ENCODE measurements around the gene SLC45A3.

Gene SLC45A3

GRCh38 chr1:205700865-205701401 lies 20.6 kb upstream of the SLC45A3 start:
- DNase-seq (ENCODE audit: low spot score): no peak

GRCh38 chr1:205699416-205699815 lies 19.1 kb upstream of the SLC45A3 start:
- DNase-seq (ENCODE audit: low spot score): no peak

GRCh38 chr1:205698921-205699320 lies 18.6 kb upstream of the SLC45A3 start:
- no peak for DNase-seq (ENCODE audit: low spot score)

- no peak for DNase-seq (ENCODE audit: low spot score)
Measured at GRCh38 chr1:205693421-205693991, 13.2 kb upstream of the SLC45A3 start.

- no peak for DNase-seq (ENCODE audit: low spot score)
Measured at GRCh38 chr1:205692423-205692822, 12.1 kb upstream of the SLC45A3 start.

GRCh38 chr1:205690122-205690756 lies 9.9 kb upstream of the SLC45A3 start:
- no peak for DNase-seq (ENCODE audit: low spot score)

DNA sequence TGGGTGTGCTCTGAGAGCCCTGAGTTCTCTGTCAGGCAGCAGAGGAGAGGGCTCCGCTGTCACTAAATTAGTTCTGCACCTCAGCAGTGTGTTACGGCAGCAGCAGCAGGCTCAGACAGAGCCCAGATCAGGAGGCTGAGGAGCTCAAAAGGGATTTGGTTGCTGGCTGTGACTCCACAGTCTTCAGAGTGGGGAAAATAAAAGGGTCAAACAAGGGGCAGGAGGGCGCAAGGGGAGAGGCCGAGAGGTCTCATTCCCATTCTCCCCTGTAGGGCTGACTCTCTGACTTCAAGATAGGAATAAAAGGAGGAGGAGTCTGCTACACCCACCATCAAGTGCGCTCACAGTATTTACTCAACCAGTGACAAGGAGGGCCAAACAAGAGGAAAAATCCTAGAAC lies 9.2 kb upstream of the SLC45A3 start:
- no peak for DNase-seq (ENCODE audit: low spot score)

GRCh38 chr1:205688171-205689080 lies 8.1 kb upstream of the SLC45A3 start:
- DNase-seq (ENCODE audit: low spot score): no peak

GRCh38 chr1:205687242-205687641 lies 6.9 kb upstream of the SLC45A3 start:
- no peak for DNase-seq (ENCODE audit: low spot score)

DNA sequence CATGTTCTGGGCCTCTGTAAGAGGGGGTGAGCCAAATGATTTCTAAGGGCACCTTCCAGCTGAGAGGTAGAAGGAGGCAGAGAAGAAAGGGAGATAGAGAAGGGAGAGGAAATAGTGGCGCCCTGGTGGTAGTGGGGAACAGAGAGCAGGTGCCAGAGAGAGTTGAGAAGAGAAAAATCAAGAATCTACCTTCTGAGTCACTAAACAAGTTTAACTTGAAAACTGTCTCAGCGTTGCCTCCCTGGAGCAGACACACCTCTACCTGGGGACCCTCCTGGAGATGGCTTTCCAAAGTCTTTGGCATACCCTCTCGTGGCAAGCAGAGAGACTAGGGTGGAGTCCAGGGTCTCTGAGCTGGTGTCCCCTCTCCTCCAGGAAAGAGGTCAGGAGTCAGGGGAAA lies 1.1 kb upstream of the SLC45A3 start:
- DNase-seq (ENCODE audit: low spot score): no peak

DNA sequence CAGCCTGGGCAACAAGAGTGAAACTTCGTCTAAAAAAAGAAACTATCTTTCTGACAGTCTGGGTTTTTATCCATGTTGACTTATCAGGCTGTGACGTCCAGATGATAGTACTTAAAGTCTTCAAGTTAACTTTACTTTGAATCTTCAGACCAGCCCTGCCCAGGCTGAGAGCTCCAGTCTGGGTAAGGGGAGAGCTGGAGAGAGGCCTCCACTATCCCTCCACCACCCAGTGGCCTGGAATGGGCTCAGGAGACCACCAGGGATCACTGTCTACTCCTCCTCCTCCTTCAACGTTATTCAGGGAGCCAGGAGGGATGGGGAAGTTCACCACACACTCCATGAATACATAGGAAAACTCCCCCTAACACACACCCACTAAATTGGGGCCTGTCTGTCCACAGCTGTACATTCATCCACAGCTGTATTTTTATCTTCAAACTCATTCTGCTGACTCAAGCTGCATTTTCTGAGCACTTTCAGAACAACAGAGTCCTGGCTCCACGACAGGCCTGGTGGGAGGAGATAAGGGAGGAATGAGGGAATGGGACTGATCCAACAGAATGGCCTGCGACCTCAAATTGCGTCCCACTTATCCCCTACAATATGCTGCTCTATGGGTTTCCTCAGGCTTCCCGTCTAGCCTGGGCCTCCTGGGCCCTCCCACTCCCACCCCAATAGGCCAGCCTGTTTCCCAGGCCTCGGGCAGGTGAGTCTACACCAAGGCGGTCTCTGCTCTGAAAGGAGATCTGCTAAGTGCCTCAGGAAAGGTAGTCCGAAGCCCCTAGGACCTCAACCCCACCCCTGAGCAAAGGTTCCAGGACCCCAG lies 1.8 kb downstream of the SLC45A3 start:
- DNase-seq (ENCODE audit: low spot score): peak; percentile 79

DNA sequence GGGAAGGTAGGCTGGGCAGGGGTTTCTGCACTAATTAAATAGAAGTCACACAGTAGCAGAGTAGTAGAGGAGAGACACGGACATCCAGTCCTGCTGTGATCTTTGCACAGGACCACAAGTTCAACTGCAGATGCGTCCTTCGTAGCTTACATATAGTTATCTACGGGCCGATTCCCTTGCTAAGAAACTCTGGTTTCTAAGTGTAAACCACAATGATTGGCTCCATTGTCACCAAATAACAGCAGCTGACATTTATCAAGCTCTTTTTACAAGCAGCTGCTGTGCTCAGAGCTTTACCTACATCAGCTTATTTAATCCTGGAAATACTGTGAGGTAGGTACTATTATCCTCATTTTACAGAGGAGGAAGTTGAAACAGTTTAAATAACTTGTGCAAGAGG lies 3.1 kb downstream of the SLC45A3 start:
- no peak for DNase-seq (ENCODE audit: low spot score)

DNA sequence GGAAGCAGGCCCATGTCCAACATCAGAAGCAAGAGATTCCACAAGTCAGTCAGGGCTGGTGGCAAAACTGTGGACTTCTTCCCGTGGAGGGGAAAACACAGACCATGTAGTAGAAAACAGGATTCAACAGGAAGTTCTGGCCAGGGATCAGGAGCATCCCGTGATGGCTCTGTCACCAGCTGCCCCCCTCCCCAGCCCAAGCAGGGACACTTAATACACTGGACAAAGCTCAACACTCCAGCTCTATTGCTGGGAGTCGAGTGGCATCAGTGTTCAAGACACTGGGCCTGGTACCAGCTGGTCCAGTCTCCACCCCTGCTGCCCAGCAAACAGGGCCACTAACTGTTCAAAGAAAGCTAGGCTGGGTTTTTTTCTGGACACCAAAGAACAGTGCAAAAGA lies 3.7 kb downstream of the SLC45A3 start:
- no peak for DNase-seq (ENCODE audit: low spot score)

- no peak for DNase-seq (ENCODE audit: low spot score)
Measured at GRCh38 chr1:205676002-205676401, 4.3 kb downstream of the SLC45A3 start.

DNA sequence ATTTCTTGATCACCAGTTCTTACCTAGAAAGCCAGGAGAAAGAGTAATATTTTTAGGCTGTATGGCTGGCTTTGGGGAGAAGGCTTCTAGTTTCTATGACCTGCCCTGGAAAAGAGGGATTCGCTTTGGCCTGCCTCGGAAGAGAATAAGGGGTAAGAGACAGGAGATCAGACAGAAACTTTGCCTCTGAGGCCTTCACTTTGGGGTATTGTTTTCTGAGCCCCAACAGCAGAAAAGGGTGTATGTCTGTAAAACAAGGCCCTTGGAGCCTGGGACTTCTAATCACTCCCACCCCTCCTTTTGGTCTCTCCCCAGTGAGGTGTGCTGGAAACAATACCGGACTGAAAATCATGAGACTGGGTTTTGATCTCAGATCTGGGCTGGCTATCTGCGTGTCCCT lies 5.1 kb downstream of the SLC45A3 start:
- no peak for DNase-seq (ENCODE audit: low spot score)

DNA sequence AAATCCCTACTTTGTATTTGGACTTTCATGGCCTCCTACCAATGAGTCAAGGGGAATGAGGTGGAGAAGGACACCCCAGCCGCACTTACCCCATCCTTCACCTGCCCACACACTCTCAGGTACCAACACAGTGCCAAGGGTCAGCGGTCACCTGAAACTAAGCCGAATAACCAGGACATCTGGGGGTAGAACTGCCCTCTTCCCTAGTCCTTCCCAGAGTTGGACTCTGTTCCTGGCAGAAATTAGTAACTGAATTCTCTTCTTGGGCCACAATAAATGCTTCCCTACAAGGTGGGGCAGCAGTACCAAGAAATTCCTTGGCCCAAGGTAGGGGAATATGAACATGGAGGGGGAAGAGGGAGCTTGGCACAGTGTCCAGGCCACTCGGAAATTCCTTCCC lies 7.3 kb downstream of the SLC45A3 start:
- no peak for DNase-seq (ENCODE audit: low spot score)

DNA sequence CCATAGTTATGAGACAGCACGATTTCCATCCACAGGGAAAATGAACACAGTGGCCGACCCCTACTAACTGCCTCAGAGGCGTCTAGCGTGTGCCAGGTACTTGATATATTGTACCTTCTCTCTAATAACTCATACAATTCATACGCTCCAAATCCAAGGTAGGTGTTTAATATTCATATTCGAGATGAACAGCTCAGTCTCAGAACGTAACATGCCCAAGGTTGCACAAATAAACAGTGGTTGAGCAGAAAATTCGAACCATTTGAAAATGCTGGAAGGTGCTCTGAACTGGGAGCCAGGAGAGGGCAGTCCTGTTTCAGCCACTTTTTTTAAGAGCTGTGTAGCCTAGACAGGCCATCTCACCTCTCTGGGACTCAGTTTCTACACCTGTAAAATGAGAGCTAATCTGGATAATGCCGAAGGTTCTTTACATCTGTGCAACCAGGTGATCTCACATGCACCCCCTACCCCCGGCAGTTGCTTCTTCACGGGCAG lies 7.9 kb downstream of the SLC45A3 start:
- no peak for DNase-seq (ENCODE audit: low spot score)

DNA sequence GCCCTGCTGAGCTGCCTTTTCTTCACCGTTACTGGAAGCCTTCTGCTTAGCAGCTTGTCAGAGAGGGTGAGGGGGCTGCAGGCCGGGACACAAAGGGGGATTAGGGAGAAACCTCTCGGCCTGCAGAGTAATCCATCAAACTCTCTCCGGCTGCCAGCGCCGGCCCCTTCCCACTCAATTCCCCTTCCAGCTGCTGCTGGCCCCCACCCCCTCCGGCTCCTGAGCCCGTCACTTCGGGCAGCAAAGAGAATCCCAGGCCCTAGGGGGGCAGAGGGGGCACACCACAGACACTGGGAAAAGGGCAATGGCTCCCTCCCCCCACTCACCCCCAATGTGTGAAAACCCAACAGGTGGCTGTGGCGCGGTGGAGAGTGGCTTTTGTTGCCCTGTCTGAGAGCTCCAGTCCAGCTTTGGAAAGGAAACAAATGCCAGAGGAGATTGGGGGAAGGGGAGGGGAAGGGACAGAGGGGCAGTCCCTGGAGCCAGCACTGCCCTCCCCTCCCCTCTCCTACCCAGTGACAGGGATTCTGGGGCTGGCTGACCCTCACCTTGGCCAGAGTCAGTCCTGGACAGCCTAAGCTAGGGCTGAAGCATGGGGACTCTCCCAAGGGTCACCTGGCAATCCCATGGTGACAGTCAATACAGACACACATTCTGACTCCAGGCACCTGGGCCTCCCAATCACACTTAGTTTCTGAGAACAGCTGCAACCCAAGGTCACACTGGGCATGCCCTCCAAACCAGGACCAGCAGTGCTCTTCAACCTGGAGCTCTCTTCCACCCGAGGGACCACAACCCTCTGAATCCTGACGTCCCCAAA lies 9.5 kb downstream of the SLC45A3 start:
- no peak for DNase-seq (ENCODE audit: low spot score)

DNA sequence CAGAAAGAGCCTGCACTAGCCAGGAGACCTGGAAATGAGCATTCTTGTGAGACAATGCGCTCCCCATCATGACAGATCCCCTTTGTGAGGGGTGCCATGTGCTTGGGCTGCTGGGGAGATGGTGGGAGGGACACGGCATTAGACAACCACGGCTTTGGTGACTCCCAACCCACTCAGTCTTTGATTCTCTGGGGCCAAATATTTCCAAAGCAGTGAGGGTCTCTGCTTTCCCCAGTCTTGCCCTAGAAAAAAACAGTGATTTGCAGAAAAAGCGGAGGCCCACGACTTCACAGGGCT lies 10.2 kb downstream of the SLC45A3 start:
- DNase-seq (ENCODE audit: low spot score): no peak

DNA sequence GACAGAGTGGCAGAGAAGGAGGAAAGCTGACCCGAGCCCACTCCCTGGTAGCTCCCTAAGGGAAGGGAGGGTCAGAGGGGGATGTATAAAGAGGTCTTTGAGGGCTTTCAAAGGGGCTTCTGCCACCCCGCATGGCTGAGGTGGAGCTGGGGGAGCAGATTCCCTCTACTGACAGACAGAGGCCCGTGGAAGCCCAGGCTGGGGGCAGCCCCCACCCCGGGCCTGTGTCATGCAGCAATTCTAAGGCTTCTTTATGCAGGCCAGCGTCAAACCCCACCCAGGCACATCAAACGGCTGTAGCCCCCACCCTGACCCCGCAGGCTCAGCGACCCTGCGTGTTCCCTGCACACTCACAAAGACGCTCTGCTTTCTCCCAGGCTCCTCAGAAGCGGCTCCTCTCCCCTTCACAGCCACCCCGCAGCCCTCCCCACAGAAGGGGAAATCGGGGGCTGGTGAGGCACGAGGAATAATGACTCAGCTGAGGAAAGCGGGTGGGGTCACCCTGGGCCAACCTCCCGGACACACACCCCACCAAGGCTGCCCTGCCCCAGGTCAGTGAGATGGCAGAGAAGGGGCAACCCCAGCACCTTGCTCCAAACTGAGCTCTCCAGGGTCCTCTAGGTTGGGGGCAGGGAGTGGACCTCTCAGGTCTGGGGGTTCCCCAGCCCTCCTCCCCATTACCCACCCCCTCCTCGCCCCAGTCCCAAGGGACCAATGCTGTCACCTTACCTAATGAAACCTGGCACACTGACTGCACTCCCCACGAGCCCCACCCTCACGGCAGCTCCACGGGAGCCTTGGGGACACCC lies 10.8 kb downstream of the SLC45A3 start:
- DNase-seq (ENCODE audit: low spot score): peak; percentile 45

All from hematopoietic multipotent progenitor cell treated with erythropoietin and hydrocortisone succinate and interleukin-3 and kit ligand, for 17 days (in vitro differentiated cells).